HG02623 (cell line): ENCODE data around the gene RIBC1.
"Not testable (repeated sequence)": the region's sequence is repeated elsewhere in the genome, so short reads cannot be mapped to it uniquely, and the experiment has no call there.

ENCODE experiments used
- ATAC-seq: cut with Tn5 transposase; IDR thresholded peaks from one replicate; pipeline ENCODE4 v1.9.1; 2021; ENCODE audit warnings: moderate library complexity; ENCODE audit not compliant: unreplicated experiment

Gene RIBC1

DNA sequence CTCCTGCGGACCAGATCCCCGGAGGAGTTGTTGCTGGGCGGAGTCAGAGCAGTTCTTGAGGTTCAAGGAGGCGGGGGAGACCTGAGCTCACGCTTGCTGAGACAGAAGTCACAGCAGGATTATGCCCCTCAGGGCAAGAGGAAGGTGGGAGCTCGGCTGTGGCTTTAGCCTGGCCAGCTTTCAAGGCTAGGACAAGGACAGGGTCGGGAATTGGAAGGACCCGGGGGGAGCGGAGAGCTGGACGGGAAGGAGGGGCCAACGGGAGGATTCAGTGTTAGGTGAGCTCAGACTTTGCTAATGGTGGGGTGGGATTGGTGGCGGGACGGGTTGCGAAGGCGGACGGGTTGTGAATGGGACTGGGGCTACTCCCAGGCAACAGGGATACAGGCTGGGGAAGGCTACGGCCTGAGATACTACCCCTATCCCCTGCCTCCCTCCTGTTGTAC is at the start of gene RIBC1:
Gene RIBC1 (plus strand): TSS at position 13 of the 446 bp plus-strand sequence. CDS start 3,404 bp downstream, outside the sequence.
- no peak for ATAC-seq

DNA sequence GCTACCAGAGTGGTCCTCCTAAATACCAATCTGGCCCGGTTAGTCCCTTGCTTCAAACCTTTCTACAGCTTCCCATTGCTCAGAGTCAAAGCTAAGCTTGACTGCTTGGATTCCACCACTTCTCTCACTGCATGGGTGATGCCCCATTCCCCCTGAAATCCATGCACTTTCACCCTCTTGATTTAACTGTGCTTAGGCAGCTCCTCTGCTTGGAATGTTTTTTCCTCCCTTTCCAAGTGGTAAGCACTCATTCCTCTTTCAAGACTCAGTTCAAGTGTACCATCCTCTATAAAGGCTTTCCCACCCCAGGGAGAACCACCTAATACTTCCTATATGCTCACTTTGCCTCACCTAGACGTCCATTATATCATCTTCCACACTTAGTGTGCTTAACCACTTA is 49.4 kb upstream of the RIBC1 start:
- ATAC-seq, result no peak

DNA sequence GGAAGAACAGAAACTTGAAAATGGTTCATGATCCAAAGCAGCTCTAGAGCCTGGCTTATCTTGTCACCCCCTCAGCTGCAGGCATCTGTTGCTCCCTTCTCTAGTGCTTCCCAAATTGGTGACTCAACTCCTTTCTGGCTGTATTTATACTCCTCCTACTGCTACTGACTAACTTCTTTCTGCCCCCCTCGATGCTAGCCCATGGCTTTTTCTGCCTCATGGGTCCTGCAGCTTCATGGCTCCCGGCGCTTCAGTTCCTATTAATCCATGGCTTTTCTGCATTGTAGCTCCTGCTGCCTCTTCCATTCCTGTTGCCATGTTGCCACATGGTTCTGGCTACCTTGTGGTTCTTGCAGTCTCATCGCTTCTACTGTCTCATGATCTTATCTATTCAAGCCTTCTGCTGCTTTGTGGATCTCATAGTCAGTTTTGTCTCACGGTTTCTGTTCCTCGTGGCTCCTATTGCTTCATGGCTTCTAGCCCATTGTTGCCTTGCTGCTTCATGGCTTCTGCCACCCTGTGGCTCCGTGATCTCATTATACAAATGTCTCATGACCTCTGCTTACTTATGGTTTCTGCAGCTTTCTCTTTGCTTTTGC is 48.4 kb upstream of the RIBC1 start:
- no peak for ATAC-seq

DNA sequence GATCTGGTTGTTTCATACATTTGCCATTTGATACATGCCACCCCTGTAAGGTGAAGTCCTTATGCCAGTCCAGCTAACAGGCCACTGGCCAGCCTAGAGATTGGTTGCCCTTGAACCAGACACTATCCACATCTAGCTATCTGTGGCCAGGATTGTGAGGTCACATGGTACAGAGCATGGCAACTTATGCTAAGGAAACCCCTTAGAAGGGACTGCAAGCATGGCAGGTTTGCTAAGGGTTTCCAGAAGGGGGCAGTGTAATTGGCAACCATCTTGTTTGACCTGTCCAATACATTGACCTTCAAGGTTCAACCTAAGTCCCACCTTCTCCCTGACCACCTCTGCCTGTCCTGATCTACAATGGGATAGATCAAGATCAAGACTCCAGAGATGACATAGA is 47.8 kb upstream of the RIBC1 start:
- ATAC-seq, result no peak

DNA sequence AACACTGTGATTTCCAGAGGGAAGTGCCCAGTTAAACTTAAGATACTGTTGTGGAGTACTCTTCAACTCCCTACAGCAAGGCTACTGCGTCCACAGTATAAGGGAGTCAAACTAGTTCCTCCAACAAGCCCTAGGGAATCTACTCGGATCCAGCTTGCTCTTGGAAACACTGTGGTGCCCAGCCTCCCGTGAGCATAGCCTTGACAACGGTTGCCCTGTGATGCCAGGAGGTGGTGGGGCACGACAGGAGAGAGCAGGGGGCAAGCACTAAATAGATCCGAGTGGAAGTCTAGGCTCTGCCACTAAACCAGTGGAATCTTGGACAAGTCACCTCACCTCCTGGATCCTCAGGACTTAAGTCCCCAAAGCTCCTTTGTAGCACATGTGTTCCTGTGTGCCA is 45.8 kb upstream of the RIBC1 start:
- no peak for ATAC-seq

DNA sequence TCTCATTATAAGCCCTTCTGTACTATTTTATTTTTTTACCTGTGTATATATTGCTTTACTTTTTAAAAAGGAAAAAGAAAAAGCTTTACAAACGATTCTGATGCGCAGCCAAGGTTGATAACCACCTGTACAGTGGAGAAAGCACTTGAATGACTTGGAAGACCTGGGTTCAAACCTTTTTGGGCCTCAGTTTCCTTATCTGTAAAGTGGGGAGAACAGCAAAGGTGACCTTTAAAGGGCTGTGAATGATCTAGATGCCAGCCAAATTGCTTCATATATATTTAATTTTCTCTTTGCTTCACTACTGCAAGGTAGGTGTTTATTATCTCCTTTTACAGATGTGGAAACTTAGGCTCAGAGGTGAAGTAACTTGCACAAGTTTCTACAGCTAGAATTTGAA is 45.2 kb upstream of the RIBC1 start:
- ATAC-seq, result no peak

DNA sequence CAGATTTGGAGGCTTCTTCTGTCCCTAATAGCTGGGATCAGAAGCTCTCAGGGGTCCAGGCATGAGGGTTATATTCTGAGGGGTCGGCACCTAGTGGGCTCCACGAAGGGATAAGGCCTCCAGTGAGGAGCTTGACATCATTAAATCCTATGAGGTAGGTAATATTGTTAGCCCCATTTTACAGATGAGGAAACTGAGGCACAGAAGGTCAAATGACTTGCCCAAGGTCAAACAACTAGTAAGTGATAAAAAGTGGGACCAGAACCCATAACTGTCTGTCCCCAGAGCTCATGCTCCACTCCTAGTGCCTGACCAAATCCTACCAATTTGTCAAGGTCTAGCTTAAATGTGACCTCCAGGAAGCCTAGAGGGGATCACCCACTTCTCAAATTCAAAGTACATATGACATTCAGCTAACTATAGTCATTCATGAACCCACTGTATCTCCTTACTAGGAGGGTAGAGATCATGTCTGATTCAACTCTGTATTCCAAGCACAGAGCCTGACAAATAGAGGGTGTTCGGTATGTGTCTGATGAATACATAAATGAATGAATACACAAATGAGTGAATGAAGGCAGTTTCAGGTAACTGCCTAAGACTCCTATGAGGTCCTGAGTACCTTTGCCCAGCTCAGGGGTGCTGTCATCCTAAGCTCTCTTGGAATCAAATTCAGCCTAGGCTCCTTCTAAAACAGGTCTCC is 43.5 kb upstream of the RIBC1 start:
- ATAC-seq, result no peak

DNA sequence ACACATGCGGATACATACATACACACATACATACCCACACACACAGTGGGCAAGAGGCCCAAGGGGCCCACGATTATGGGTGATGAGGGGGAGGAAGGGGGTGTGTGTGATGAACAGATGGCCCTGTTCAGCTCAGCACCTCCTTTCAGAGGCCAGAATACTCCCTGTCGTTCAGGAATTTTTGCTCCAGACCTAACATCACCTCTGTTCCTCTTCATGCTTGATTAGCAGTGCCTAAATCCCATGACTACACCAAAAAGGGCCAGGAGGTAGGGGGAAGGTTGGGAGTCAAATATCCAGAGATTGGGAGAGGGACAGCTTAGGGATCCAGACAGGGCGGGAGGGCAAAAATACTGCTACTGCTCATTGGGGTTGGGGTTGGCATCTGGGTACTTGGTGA is 42.9 kb upstream of the RIBC1 start:
- ATAC-seq, result no peak

DNA sequence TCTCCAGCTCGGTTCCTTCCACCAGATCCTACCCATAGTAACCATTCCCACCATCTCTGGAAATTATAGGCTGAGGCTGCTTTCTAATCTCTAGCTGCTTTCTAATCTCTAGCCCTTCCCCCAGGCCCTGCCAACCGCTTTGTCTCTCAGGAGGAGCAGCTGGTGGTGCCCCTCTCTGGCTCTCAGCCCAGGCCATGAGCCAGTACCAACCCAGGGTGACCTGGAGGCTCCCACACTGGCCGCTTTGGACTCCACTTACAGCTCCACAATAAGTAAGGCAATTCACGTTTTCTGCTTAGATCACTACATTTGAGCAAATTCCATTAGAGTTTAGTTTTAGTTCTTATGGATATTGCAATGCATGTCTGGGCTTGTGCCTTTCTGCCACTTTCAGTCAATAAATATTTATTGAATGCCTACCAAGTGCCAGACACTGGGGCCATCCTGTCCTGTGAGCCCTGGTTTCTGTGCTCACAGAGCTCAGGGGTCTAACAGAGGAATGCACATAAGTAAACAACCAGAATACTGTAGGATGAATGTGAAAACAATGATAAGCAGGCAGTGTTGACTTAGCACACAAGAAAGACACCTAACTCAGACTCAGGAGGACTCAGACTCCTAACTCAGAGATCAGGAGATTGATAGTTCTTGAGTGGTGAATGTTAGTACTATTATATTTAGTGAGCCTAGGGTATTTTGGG is 39.1 kb upstream of the RIBC1 start:
- no peak for ATAC-seq

DNA sequence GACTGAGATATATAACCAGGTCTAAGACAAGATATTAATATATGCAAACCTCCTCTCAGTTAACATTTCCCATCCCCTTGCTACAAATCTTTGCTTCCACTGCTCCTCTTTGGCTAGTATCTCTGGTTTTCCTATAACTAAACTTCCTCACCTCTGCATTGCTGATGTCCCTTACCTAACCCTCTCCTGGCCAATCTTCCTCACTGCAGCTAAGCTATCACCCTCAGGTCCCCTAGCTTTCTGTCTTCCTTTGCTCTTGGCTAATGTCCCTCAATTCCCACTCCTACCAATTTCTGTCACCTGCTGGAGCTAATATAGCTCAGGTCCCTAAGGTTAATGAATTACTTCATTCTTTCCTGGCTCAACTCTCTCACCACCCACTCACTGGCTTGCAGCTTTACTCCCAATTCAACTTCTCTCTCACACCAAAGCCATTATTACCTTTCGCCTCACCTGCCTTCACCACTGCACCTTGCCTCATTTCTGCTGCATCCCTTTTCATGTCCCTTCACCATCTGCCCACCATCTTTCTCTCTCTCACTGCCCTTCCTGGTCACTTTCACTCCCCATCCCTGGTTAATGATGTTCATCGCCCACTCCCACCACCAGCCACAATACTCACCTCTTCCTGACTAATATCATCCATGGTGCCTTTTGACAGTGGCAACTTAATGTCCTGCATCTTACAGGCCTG is 26.9 kb upstream of the RIBC1 start:
- ATAC-seq, result no peak

DNA sequence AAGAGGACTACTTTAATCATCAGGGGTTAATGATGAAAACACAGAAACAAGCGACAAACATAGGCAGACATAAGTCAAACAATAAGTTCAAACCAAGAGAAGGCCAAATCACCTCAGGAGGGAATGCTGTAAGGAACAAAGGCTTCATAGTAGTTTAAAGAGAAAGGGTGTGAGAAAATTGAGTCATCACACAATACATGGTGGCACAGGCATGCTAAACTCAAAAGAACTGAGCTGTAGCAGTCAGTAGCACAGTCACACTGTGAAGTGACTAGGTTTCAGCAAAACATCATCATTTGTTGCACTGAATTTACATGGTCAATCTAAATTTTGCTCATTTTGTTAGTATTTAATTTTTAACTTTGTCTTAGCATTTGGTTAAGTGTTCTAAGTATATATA is 24.5 kb upstream of the RIBC1 start:
- ATAC-seq, result no peak

DNA sequence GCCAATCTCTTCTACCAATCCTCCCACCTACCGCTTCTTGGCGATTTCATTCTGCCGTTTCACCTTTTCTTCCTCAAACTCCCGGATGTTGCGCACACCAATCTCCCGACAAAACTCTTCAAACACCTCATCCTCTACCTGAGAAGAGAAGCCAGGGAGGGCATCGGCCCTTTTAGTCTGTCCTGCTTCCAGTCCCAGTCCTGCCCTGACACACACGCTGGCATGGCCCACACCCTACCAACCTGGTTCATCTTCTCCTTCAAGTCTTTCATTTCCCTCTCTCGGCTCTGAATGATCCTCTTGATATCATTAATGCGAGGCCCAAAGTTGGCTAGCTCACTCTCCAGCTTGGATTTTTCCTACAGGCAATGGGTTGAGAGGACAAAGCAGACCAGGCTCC is 19.1 kb upstream of the RIBC1 start:
- no peak for ATAC-seq

DNA sequence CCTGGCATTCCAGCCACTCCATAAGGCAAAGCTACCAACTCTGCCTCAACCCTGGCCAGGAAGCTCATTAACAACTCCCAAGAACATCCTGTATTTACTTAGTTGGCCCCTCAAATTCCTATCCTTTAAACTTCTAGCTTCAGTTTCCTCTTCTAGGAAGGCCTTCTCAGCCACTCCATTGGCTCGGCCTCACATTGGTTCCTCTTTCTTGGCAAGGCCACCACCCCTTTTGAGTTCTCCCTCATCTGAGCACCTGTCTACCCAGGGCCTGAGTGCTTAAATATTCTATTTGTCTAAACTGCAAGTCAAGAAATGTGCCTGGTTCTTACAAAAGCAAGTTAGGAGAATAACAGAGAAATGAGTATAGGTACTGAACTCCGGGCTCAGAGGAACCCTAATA is 10.2 kb upstream of the RIBC1 start:
- ATAC-seq, result no peak

DNA sequence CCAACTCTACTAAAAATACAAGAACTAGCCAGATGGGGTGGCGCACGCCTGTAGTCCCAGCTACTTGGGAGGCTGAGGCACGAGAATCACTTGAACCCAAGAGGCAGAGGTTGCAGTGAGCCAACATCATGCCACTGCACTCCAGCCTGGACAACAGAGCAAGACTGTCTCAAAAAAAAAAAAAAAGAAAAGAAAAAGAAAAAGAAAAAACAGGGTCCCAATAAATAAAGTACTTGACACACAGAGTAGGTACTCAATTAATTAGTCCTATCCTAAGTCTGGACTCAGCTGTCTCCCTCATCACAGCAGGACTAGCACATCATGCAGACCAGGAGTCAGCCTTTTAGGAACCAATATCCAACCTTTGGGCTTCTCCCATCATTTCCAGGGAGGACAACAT is 2.3 kb upstream of the RIBC1 start:
- ATAC-seq, result not testable (repeated sequence)

DNA sequence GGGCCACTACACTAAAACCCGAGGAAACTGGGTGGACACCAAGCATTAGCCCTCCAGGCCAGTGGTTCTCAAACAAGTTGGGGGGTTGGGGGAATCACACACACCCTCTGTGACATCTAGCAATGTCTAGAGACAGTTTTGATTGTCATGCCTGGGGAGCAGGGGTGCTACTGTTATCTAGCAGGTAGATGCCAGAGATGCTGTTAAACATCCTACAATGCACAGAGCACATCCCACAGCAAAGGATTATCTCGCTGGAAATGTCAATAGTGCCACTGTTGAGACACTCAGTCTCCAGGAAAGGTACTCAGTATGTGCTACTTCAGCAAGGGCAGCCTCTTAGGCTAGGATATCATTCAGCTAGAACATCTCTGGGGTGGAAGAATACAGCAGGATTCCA is 1.5 kb upstream of the RIBC1 start:
- ATAC-seq, result no peak

DNA sequence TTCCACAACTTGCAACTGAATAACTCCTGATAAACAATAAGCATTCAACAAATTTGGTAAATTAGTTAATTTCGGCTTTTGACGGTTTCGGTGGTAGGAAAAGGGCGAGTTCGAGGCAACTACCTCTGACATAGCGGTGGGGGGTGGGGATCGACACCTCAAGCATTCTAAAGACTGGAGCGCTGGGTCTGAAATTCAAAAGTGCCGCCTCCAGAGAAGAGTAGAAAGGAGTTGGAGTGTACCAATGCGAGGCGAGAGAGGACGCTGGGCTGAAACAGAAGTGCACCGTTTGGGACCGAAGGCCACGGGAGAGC is 944 bp upstream of the RIBC1 start:
- peak; percentile 5 for ATAC-seq

DNA sequence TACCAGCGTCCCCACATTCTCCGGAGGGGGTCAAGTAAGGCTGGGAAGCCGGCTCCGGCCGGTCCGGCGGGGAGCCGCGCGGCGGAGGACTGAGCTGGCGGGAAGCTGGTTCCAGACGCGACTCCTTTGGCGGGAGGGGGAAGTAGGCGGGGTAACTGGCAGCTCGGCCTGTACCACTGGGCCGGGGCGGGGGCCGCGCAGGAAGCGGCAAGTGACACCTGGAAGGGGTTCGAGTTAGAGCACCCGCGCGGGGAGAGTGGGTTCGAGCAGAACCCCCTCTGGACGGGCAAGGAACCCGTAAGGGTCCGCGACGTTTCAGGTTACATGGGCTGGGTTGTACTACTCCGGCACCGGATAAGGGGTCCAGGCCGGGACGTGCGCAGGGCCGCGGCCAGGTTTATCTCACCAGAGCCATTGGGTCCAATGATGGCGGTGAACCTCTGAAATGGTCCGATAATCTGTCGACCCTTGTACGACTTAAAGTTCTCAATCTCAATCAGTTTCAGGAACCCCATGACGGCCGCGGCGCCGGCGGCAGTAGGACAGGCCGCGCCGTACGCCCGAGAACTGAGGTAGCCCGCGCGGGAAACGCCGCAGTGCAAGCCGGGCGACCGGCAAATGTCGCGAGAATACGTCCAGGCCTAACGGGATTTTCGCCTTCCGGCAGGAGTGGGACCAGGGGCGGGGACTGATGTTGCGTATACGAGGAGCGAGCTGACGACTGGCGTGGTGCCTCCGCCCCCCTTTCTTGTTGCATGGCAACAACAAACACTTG is 400 bp upstream of the RIBC1 start, which contains the start of gene SMC1A:
Gene SMC1A (minus strand): TSS at position 569 of the 775 bp plus-strand sequence. CDS start 54 bp downstream, at position 515.
- peak; percentile 89 for ATAC-seq

DNA sequence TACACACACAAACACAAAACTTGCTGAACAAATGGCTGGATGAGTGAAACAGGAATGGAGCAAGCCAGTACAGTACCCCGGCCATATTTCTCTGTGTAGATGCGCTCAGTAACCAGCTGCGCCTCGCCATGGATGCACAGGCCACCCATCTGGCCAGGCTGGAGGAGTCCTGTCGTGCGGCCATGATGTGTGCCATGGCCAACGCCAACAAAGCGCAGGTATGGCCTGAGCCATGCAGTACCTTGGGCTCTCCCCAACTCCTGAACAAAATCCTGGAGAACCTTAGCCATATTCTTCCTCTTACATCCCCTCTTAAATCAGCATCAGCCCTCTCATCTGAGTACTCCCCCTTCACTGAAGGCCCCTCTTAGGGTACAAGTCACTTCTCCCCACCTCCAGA is 7.1 kb downstream of the RIBC1 start:
- no peak for ATAC-seq

DNA sequence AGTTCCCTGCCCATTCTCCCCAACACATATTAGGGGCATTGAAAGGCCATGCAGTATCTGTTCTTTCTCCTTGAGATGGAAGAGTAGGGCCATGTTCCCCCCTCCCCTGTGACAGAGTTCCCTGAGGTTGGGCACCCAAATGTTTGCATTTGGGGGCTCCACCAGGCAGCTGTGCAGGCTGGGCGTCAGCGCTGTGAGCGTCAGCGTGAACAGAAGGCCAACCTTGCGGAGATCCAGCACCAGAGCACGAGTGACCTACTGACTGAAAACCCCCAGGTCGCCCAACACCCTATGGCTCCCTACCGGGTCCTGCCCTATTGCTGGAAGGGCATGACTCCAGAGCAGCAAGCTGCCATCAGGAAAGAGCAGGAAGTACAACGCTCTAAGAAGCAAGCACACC is 7.6 kb downstream of the RIBC1 start:
- no peak for ATAC-seq

DNA sequence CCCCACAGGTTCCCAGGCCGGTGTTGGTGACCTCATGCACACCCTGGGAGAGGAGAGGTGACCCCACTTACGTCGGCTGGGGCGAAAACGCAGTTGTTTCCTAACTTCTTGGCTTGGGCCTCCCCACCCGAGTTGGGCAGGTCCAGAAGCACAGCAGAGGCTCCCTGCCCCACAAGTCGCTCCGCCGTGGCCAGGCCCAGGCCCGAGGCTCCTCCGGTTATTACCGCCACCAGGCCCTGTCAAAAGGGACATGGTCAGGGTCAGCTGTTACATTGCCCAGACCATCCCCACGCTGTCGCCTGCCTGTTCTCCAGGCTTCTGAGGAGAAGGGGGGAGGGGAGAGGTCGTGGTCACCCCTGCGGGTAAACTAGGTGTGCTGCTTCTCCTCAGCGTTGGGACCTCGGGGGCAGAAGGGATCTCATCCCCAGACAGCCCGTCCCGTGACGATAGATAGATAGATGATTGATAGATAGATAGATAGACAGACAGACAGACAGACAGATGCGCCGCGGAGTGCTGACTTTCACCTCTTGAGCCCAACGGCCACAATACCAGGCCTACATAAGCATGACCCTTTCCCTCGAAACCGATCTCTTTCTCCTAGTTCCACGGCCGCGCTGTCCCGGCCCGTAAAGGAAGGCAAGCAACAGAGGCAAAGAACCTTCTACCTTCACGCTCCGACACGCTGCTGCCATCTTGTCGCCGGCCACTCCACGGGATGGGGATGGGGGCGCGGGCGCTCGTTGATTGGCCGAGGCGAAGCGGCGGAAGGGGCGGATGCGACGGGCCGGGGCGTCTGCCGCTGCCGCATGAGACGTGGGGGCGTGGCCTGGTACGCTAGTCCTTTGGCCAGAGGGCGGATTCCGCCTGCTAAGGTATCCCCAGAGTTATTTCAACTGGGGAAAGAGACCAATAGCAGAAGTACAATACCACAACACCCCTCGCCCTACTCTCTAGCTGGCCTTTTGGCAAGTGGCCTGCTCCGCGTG is 11.3 kb downstream of the RIBC1 start, which contains the start of gene HSD17B10:
Gene HSD17B10 (minus strand): TSS at position 720 of the 989 bp plus-strand sequence. CDS start 25 bp downstream, at position 695.
- ATAC-seq, result peak; percentile 94
